SK-N-SH treated with all-trans-retinoic acid at 6 μM for 48 hours (cell line): ENCODE results near the gene ARL6IP4.

ENCODE experiments used
- PATZ1 ChIP-seq: fragments of 250-450 bp; sonication (Bioruptor Pico); IDR thresholded peaks from 2 replicates; pipeline ENCODE4 v1.8.0; 2020; ENCODE audit warnings: mild to moderate bottlenecking, moderate library complexity, borderline replicate concordance
- ZFP3 ChIP-seq: fragments of 250-450 bp; sonication (Bioruptor Pico); IDR thresholded peaks from 2 replicates; pipeline ENCODE4 v1.5.0; 2020; ENCODE audit warnings: mild to moderate bottlenecking, moderate library complexity

- TF ChIP-seq PATZ1 (CRISPR knock-in tag): no peak
- no peak for TF ChIP-seq ZFP3 (CRISPR knock-in tag)
Measured at GRCh38 chr12:122961531-122962329, 18.8 kb upstream of the ARL6IP4 start.
